Activated CD4-positive, alpha-beta T cell treated with anti-CD3 and anti-CD28 coated beads, Interleukin-2, amount 50 U/mL, for 1 hour (primary cell): Measurements from ENCODE around the gene DDTL.
"Not testable (repeated sequence)": the region's sequence is repeated elsewhere in the genome, so short reads cannot be mapped to it uniquely, and the experiment has no call there.

Experiments
- DNase-seq: peaks from one replicate; pipeline ENCODE4 v3.0.0-alpha.2; 2020

DDTL gene

DNA sequence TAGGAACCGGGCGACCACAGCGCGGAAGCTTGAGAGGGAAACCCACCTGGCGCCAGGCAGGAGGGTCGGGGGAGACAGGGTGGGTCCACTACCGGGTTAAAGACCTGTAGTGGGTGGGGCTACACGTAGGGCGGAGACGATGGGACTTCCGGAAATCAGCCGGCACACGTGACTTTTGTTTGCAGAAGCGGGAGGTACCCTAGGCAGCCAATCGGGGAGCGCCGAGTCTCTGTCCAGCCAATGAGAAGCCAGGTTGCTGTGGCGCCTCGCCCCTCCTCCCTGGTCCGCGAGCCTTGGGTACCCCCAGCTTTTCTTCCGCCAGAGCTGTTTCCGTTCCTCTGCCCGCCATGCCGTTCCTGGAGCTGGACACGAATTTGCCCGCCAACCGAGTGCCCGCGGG is at the start of gene DDTL:
DDTL (plus strand) TSS at position 321 of the 400 bp plus-strand sequence; CDS start at position 348, 27 bp downstream.
- not testable (repeated sequence) for DNase-seq

- not testable (repeated sequence) for DNase-seq
These were observed 46.4 kb upstream of the DDTL start for GRCh38 chr22:23920267-23920611.

- not testable (repeated sequence) for DNase-seq
These were observed 45.0 kb upstream of the DDTL start for GRCh38 chr22:23921586-23922201.

DNA sequence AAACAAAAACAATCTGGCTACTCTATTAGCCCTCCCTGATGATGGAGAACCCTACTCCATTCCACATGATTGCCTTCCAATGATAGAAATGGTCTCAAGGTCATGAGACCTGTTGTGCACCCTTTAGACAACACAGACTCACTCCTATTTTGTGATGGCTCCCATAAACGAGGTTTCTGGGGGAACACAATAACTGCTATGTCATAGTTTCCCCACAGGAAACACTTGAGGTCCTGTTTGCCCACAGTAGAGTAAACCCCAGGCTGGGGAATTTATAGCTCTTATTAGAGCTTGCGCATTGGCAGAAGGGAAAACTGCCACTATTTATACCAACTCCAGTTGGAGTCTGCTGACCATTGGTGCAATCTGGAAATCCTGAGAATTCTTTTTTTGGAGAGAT is 43.8 kb upstream of the DDTL start:
- DNase-seq, result no peak

- no peak for DNase-seq
These were observed 41.6 kb upstream of the DDTL start for GRCh38 chr22:23925020-23925606.

GRCh38 chr22:23926561-23926960 is 40.1 kb upstream of the DDTL start:
- DNase-seq, result no peak

GRCh38 chr22:23938328-23939016 is 28.2 kb upstream of the DDTL start:
- DNase-seq, result no peak

DNA sequence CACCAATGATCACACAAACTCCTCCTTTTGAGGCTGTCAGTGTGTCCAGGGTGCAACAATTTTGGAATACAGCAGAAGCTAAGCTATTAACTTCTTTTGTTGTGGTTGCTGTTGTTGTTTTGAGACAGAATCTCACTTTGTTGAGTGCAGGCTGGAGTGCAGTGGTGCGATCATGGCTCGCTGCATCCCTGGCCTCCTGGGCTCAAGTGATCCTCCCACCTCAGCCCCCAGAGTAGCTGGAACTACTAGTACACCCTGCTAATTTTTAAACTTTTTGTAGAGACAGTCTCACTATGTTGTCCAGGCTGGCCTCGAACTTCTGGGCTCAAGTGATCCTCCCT is 27.7 kb upstream of the DDTL start:
- DNase-seq, result no peak

- DNase-seq, result not testable (repeated sequence)
These were observed 26.5 kb upstream of the DDTL start for GRCh38 chr22:23940166-23940565.

GRCh38 chr22:23947391-23947790 is 19.3 kb upstream of the DDTL start:
- DNase-seq, result not testable (repeated sequence)

GRCh38 chr22:23949764-23950163 is 16.9 kb upstream of the DDTL start:
- DNase-seq, result not testable (repeated sequence)

DNA sequence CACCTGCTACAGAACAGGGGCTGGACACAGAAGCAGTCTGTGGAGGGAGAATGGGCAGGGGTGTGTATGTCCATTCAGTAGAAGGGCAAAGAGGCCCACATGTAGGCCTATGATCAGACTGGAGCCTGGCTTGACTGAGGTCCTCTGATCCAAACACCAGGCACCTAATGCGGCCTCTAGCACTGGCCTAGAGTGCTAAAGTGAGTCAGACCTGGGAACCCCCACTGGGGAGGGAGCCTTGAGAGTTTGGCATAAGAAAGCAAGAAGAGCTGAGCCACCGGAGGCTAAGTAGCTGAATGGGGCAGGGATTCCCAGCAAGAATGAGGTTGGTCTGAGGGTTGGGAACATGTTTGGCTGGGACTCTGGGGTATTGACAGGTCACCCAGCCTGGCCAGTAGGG is 15.3 kb upstream of the DDTL start:
- not testable (repeated sequence) for DNase-seq

- not testable (repeated sequence) for DNase-seq
These were observed 13.8 kb upstream of the DDTL start for GRCh38 chr22:23952794-23953405.

- not testable (repeated sequence) for DNase-seq
These were observed 13.2 kb upstream of the DDTL start for GRCh38 chr22:23953485-23953884.

DNA sequence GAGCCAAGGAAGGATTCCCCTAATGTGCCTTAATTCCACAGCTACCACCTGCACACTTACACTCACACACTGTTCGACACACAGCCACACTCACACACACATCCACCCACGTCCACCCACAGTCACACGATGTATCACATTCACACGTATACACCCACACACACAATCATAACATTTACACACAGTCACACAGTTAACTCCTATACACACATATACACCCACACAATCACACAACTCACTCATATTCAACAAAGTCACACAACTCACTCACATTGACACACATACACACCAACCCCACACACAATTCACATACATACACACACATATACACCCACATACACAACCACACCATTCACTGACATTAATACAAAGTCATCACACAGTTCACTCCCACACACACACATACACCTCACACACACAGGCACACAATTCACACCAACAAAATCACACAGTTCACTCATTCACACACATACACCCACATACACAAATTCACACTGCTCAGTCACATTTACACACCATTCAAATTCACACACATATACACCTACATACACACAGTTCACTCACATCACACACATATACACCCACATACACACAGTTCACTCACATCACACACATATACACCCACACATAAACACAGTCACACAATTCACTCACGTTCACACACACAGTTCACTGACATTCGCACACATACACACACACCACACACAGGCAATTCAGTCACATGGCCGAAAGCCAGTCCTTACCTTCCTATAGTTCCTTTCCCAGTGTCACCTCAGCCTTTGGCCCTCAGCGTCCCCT is 12.3 kb upstream of the DDTL start:
- DNase-seq, result not testable (repeated sequence)

DNA sequence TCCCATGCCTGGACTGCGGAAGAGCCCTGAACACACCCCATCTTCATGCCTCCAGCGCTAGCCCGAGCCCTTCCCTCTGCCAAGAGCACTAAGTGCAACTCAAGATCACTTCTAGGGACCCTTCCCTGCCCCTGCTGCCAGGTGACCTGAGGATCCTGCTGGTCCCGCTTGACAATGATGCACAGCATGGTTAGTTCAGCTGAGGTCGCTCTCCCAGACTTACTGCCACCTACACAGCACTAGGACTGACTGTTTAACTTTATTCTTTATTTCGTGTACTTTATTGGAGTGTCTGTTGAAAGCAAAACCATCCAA is 11.7 kb upstream of the DDTL start:
- DNase-seq, result not testable (repeated sequence)

DNA sequence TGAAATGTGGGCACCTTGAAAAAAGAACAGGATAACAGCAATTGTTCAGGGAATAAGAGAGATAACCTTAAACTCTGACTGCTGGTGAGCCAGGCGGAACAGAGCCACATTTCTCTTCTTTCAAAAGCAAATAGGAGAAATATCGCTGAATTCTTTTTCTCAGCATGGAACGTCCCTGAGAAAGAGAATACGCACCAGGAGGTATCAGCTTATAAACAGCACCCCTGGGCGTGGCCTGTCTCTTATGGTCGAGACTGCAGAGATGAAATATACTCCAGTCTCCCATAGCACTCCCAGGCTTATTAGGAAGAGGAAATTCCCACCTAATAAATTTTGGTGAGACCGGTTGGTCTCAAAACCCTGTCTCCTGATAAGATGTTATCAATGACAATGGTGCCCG is 10.8 kb upstream of the DDTL start:
- not testable (repeated sequence) for DNase-seq

DNA sequence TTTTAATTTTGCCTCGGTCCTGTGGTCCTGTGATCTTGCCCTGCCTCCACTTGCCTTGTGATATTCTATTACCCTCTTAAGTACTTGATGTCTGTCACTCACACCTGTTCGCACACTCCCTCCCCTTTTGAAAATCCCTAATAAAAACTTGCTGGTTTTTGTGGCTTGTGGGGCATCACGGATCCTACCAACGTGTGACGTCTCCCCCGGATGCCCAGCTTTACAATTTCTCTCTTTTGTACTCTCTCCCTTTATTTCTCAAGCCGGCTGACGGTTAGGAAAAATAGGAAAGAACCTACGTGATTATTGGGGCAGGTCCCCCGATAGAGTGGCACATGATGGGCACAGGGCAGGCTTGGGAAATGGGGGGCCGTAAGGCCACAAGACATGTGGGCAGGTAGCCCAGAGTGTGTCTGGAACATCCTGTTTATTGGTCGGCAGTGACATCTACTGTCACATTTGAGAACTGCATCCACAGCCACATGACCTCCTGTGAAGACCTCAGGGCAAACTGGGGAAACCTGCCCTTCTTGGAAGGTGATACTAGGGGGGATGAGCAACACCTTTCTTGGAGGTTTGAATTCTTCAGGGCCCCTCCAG is 10.3 kb upstream of the DDTL start:
- peak; percentile 77 for DNase-seq

DNA sequence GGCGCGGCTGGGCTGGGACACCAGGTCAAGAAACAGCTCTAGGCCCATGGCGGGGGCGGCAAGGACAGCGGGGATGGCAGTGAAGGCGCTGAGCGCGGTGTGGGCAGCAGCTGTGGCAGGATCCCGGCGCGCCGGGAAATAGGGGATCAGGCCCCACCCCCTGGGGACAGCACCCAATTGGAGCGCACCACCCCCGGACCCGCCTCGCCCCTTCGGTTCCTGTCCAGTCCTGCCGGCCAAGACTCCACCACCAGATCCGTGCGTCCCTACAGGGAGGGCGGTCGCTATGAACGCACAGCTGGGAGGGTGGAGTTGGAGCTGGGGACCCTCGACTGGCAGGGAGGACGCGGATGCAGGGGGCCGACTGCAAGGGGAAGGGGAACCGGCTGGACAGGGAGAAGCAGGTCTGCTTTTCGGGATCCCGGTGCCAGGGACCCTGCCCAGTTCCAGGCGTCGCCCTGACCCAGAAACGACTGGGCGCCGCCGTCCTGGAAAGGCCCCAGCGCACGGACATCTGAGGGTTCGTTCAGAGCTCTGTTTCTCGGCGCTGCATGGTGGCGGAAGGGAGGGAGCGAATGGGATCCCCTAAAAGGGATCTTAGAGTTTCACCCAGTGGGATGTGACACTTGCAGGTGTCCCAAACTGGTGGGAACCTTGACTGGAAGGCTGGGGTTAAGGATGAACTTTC is 5.5 kb upstream of the DDTL start, which contains the start of gene GSTT2B:
GSTT2B (minus strand) TSS at position 112 of the 688 bp plus-strand sequence; CDS start at position 48, 64 bp downstream.
- not testable (repeated sequence) for DNase-seq

GRCh38 chr22:23966094-23966493 is 594 bp upstream of the DDTL start:
- DNase-seq, result not testable (repeated sequence)

- DNase-seq, result no peak
These were observed 2.4 kb downstream of the DDTL start for GRCh38 chr22:23969071-23969470.

- DNase-seq, result no peak
These were observed 3.5 kb downstream of the DDTL start for GRCh38 chr22:23970201-23970641.
